ENCODE measurements around the gene ZNF423.

ZNF423 gene

DNA sequence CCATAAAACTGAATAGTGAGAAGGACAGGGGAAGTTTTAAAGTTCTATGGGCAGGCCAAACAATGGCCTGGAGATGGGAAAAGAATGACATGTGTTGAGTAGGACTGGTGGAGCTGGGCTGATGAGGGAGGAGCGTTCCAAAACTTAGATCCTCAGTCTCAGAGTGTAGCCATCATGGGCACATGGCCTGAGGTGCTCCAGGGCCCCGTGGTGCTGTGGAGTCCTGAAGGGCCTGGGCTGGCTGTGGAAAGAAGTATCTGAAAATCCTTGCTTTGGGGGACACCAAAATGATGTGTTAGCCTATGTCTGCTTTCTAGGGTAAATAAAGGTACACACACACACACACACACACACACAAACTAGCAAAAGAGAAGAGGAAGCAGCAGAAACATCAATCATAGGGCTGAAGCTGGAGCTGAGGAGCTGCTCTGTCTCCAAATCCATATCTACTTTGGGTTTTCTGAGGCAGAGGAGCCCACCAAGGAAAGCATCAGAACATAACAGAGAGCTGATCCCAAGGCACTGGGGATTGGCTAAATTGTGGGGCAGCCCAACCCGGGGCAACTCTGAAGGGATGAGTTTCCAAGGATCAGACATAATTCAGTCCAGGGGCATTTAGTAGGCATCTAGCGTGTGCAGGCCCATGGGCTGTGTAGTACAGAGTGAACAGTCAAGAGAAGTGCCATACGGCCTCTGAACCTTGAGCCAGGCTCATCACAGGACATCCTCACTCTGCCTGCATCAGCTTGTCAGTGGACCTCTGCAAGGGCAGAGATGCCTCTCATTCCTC is 397.1 kb downstream of the ZNF423 start:
- no peak for ATAC-seq
- Mint-ChIP-seq H3K9me3 (no peaks in the 10 kb centered on the region), H3K27me3 (peaks cover 10% of the 10 kb centered on the region), H3K4me3 (no peak overlapping the region), H3K36me3 (no peaks in the 10 kb centered on the region), H3K4me1 (peaks cover 10% of the 10 kb centered on the region), H3K27ac (no peak overlapping the region)

DNA sequence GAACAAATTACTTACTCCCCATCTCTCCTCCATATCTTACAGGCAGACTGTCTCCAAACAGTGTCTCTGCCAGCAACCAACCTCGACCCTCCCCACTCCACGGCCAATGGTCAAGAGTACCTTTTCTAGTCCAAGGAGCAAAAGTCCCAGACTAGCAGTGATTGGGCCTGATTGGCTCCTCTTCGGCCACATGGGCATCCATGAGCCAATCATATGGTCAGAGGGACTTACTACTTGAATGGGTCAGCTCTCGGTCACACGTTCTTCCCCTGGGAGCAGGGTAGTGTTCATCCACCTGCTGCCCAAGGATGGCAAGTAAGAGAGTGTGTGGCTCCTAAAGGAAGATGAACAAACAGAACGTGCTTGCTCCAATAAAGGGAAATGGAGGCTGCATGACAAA is 397.7 kb downstream of the ZNF423 start:
- Mint-ChIP-seq H3K4me3 (no peak overlapping the region), H3K36me3 (no peaks in the 10 kb centered on the region), H3K27me3 (peaks cover 16% of the 10 kb centered on the region), H3K9me3 (no peaks in the 10 kb centered on the region), H3K27ac (no peak overlapping the region), H3K4me1 (peaks cover 4% of the 10 kb centered on the region)
- ATAC-seq = no peak

DNA sequence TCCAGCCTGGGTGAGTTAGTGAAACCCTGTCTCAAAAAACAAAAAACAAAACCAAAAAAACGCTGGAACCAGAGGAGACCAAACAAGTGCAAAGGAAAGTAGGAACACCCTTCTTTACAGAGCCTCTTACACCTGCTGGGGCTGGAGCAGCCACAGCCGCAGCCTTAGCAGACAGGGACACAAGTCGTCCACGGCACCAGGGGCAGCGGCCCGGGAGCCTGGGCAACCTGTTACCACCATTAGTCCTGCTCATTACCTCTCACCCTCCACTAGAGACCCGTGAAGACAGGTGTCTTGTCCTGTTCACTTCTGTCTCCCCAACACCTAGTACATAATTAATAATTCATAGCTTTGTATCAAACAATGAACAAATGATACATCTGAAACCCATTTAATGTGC is 398.7 kb downstream of the ZNF423 start:
- H3K4me1 Mint-ChIP-seq = no peaks in the 10 kb centered on the region

DNA sequence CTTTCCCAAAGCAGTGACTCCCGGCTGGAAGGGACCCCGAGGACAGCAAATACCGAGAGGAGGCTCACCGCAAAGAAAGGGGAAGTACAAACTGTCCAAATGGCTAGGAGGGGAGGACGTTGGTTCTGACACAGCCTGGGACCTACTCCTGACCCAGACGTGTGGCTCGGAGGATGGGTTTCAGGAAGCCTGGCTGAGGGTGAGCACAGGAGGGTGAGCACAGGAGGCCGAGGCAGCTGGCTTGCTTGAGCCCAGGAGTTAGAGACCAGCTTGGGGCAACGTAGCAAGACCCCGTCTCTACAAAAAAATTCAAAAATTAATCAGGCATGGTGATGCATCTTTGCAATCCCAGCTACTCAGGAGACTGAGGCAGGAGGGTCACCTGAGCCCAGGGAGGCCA is 399.1 kb downstream of the ZNF423 start:
- H3K4me1 Mint-ChIP-seq = no peaks in the 10 kb centered on the region
- no peaks in the 10 kb centered on the region for H3K36me3 Mint-ChIP-seq
- H3K27ac Mint-ChIP-seq = no peak overlapping the region

More for the DNA sequence above, 398.7 kb downstream of the ZNF423 start:
- Mint-ChIP-seq H3K9me3 (no peaks in the 10 kb centered on the region), H3K4me3 (no peak overlapping the region), H3K27ac (no peak overlapping the region), H3K36me3 (no peaks in the 10 kb centered on the region), H3K27me3 (peaks cover 26% of the 10 kb centered on the region)
- ATAC-seq = no peak

DNA sequence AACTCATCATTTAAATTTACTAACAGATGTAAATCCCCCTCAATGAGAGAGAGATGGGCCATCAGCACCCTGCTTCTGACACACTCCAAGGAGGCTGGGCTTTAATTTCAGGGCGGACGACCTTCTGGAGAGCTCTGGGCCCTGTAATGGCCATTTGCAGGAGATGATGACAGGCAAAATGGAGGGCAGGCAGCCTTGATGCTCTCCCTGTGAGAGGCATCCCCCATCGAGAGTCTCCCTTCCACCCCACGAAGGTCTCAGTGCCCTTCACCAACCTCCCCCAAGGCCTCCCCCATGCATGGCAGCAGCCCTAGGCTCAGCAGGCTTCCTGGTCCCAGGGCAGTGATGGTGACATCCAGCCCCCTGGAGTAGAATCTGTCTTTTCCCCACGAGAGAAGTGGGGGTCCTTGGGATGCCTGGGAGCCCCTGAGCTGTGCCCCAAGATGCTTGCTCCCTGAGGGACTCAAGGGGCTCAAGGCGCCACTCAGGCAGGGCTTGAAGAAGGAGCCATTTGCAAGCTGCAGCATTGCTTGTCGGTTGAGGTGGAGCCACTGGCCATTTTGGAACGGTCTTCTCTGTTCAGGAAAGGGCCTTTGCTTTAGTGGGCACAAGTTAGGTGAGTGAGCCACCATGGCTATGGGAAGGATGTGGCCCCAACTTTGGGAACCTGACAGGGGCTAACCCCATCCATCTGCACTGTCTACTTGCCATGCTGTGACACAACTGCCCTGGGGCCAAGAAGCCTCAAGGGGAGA is 399.7 kb downstream of the ZNF423 start:
- H3K4me1 Mint-ChIP-seq = no peaks in the 10 kb centered on the region
- ATAC-seq = no peak
- no peak overlapping the region for H3K27ac Mint-ChIP-seq
- H3K9me3 Mint-ChIP-seq = no peaks in the 10 kb centered on the region
- H3K27me3 Mint-ChIP-seq = peaks cover 35% of the 10 kb centered on the region
- H3K36me3 Mint-ChIP-seq = no peaks in the 10 kb centered on the region
- H3K4me3 Mint-ChIP-seq = no peak overlapping the region

More for the DNA sequence above, 399.1 kb downstream of the ZNF423 start:
- H3K4me3 Mint-ChIP-seq = no peak overlapping the region
- H3K27me3 Mint-ChIP-seq = peaks cover 29% of the 10 kb centered on the region
- no peaks in the 10 kb centered on the region for H3K9me3 Mint-ChIP-seq
- ATAC-seq = no peak

DNA sequence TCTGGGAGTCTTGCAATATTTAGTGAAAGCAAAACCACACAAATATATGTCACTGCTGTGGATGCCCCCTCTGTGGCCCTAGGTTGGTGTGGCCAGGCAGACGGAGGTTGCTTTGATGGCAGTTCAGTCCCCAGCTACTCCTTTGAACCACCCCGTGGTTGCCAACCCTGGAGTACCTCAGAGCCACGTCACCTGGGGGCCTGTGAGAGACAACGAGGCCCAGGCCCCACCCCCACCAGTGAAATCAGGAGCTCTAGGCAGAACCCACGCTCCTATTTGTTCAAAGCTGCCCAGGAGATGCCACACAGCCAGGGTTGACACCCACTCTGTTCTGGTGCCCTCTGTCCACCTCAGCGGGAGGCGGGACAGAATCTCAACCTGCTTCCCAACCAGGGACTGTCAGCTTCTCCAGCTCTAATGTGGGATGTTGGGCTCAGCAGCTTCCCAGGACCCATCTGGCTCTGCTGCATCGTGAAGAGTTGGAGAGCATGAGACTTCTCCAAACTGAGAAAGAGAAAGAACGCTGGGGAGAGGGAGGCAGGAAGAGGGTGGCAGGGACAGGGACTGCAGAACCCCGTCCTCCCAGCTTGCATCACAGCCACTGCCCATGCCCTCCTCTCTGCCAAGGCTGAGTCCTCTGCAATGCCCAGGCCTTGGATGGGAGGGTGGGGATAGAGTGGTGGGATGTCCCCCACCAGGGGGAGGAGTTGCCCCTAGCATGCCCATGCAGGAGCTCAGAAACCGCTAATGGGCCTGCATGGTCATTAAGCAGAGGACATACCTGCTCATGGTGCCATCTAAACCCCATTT is 400.5 kb downstream of the ZNF423 start:
- Mint-ChIP-seq H3K36me3 (no peaks in the 10 kb centered on the region), H3K27me3 (peaks cover 35% of the 10 kb centered on the region), H3K4me1 (no peaks in the 10 kb centered on the region), H3K9me3 (no peaks in the 10 kb centered on the region), H3K27ac (no peak overlapping the region), H3K4me3 (no peak overlapping the region)
- no peak for ATAC-seq

DNA sequence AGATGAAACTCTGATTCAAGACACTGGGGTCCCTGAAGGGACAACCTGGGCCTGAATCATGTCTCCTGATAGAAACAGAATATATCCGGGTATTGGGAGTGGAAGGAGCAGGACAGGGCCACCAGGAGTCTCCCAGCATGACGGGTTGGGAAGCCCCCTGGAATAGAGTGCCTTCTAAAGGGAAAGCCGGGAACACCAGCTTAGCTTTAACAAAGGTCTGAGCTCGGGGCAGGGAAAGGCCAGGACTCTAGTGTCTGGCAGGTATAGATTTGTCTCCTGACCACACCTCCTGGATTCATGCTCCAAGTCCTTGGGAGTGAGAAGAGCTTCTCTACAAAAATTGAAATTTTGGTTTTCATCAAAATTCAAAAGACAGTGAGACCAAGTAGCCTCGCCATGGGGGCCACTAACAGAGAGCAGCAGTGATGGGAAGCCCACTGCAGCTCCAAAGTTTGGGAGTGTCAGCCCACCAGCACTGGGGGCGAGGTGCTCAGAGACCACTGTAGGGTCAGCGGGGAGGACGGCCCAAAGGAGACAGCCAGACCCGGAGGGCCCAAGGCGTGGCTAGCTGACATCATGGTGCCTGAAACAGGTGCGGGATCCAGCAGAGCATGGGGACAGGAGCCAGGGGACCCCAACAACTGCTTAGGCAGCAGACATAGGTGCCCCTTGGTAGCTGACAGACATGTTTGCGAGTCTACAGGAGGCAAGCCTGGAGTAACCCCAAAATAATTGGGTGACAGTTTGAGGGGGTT is 401.3 kb downstream of the ZNF423 start:
- Mint-ChIP-seq H3K27me3 (peaks cover 35% of the 10 kb centered on the region), H3K4me3 (no peak overlapping the region), H3K9me3 (no peaks in the 10 kb centered on the region)

DNA sequence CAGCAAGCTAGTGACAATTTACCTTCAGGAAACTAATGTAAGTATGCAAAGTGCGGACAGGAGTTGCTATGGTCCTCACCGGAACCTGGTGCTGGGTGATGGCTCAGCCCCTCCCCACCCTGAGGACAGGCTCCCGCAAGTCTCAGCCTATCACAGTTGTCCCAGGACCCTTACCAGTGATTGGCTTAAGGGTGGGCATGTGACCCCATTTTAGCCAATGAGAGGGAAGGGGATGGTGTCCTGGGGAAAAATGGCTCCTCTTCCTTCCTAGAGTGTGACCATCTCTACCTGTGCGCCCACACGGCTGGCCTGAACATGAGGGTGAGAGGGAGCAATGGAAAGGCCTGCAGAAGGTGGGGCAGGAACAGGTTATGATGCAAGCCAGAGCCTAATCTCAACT is 401.9 kb downstream of the ZNF423 start:
- H3K27me3 Mint-ChIP-seq = peaks cover 35% of the 10 kb centered on the region
- H3K9me3 Mint-ChIP-seq = no peaks in the 10 kb centered on the region

More for the DNA sequence above, 401.3 kb downstream of the ZNF423 start:
- Mint-ChIP-seq H3K27ac (no peak overlapping the region), H3K4me1 (no peaks in the 10 kb centered on the region), H3K36me3 (no peaks in the 10 kb centered on the region)
- no peak for ATAC-seq

DNA sequence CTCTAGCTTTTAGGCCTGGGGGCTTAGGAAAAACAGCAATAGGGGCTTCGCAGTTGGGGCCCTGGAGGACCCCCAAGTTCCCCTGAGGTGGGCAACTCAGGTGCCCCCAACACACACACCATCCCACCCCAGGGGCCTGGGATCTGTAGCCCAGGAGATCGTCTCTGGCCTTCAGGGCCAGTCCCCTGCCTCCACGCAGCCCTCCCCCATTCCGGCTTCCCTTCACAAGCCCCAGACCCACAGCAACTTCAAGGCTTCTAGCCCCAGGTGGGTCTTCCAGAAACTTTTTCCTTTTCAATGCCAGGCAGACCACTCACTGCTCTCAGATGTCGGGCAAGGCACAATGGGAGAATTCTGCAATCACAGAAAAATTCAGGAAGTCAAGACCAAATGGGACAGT is 402.9 kb downstream of the ZNF423 start:
- Mint-ChIP-seq H3K27me3 (peaks cover 35% of the 10 kb centered on the region), H3K4me3 (no peak overlapping the region), H3K4me1 (no peaks in the 10 kb centered on the region), H3K27ac (no peak overlapping the region), H3K9me3 (no peaks in the 10 kb centered on the region), H3K36me3 (no peaks in the 10 kb centered on the region)
- ATAC-seq = no peak

More for the DNA sequence above, 401.9 kb downstream of the ZNF423 start:
- Mint-ChIP-seq H3K36me3 (no peaks in the 10 kb centered on the region), H3K27ac (no peak overlapping the region), H3K4me3 (no peak overlapping the region), H3K4me1 (no peaks in the 10 kb centered on the region)
- no peak for ATAC-seq

DNA sequence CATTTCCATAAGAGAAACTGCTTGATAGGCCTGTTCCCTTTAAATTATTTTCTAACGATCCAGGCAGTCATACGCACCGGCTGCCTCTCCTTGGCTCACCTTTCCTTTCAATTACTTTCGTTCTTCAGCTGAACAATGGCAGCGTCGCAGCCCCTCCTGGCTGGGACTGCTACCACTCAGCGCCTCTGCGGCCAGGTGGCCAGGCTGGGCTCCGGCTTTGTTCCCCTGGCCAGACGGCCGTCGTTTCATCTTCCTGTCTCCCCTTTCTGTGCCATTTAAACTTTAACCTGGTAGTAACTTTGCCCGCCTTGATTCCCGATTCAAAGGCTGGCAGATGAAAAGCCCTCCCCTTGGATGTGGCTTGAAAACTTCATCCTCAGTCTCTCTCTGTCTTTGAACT is 403.3 kb downstream of the ZNF423 start:
- Mint-ChIP-seq H3K36me3 (no peaks in the 10 kb centered on the region), H3K4me1 (no peaks in the 10 kb centered on the region), H3K27me3 (peaks cover 35% of the 10 kb centered on the region), H3K9me3 (no peaks in the 10 kb centered on the region), H3K4me3 (no peak overlapping the region), H3K27ac (no peak overlapping the region)
- no peak for ATAC-seq

DNA sequence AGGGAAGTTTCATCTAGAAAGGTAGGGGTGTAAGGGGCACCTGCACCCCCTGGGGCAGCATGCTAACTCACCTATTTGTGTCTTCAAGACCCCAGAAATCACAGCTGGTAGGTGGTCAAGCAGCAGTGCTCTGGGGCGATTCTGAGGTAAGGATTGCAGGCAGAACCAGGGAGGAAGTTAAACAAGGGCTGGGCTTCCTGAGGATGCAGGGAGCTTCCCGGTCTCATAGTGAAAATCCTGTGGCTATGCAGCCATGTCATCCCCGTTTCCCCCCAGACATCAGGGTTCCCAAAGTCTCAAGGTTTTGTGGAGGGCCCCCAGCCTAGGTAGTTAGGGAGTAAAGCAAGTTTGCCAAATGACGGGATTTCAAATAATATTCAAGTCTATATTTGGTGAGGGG is 403.8 kb downstream of the ZNF423 start:
- H3K27ac Mint-ChIP-seq = no peak overlapping the region
- no peaks in the 10 kb centered on the region for H3K4me1 Mint-ChIP-seq
- no peaks in the 10 kb centered on the region for H3K9me3 Mint-ChIP-seq
- no peak overlapping the region for H3K4me3 Mint-ChIP-seq
- H3K27me3 Mint-ChIP-seq = peaks cover 35% of the 10 kb centered on the region
- ATAC-seq = no peak
- H3K36me3 Mint-ChIP-seq = no peaks in the 10 kb centered on the region

DNA sequence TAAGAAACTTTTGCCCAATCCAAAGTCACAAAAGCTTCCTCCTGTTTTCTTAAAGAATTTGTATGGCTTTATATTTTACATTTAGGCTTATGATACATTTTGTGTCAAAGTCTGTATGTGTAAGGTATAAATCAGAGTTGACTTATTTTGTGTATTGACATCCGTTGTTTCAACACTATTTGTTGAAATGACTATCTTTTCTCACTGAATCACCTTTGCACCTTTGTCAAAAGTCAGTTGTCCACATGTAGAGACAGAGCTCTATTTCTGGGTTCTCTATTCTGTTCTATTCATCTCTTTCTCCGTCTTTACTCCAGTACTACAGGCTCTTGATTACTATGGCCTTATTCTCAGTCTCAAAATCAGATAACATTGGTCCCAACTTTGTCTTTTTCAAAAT is 409.1 kb downstream of the ZNF423 start:
- Mint-ChIP-seq H3K27me3 (peaks cover 7% of the 10 kb centered on the region), H3K9me3 (no peaks in the 10 kb centered on the region), H3K27ac (no peak overlapping the region), H3K4me1 (peaks cover 6% of the 10 kb centered on the region), H3K4me3 (no peak overlapping the region), H3K36me3 (no peaks in the 10 kb centered on the region)
- no peak for ATAC-seq

DNA sequence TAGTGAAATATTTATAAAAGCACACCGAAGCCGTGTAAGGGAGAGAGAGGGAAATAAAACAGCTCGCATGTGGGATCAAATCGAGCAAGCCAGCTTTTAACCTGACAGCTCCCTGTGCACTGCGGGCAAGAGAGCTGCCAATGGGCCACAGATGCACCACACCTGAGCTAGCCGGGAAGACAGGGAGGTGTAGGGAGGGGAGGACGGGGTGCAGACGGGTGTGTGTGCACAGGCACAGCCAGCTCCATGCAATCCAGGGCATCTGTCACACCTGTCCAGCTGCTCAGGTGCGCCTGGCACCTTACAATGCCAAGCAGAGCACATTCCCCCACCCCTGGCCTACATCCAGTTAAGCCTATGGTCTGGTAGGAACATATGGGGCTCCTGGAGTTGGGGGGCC is 412.3 kb downstream of the ZNF423 start:
- H3K4me3 Mint-ChIP-seq = no peak overlapping the region
- H3K27ac Mint-ChIP-seq = no peak overlapping the region
- peaks cover 14% of the 10 kb centered on the region for H3K4me1 Mint-ChIP-seq
- no peaks in the 10 kb centered on the region for H3K36me3 Mint-ChIP-seq
- H3K27me3 Mint-ChIP-seq = no peaks in the 10 kb centered on the region
- ATAC-seq = no peak
- no peaks in the 10 kb centered on the region for H3K9me3 Mint-ChIP-seq

DNA sequence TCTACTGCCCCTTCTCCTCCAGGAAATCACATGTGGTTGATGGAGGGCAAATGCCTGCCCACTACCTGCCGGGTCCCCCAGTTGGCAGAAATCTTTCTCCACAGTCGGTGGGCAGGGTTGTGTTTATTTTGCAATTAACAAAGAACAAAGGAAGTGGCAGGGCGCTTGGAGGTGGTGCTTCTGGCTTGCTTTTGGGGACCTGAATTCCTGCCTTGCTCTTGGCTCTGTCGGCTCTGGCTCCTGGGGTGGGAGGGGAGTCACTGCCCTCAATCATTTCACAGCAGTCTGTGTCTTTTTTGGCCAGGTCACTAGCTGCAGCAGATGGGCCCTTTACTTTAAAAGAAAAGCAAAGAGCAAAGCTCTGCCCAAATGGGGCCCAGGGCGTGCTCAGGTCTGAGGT is 413.1 kb downstream of the ZNF423 start:
- ATAC-seq = no peak
- Mint-ChIP-seq H3K9me3 (no peaks in the 10 kb centered on the region), H3K36me3 (no peaks in the 10 kb centered on the region), H3K27ac (no peak overlapping the region), H3K27me3 (peaks cover 2% of the 10 kb centered on the region), H3K4me1 (peaks cover 14% of the 10 kb centered on the region), H3K4me3 (no peak overlapping the region)

DNA sequence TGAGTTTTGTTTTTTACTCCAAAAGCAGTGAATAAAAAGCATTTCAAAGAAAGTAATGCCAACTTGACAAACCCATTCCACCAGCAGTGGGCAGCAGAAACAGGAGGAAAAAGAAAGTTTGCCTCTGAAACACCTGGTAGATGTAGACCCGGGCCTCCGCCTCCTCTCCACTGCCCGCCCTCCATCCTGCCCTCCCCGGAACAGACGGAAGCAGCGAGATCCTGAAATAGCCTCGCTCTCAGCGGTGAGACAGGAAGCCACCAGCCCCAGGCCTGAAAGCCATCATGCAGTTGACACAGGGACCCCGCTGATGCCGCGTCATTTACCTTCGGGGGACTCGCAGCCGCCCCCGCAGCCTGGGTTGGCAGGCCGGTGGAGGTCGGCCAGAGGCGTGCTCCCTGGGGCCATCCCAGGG is 414.5 kb downstream of the ZNF423 start:
- no peaks in the 10 kb centered on the region for H3K36me3 Mint-ChIP-seq
- ATAC-seq = peak; percentile 76
- H3K27me3 Mint-ChIP-seq = peaks cover 16% of the 10 kb centered on the region
- H3K27ac Mint-ChIP-seq = peak overlapping the region; percentile 25
- peak overlapping the region; percentile 55 for H3K4me3 Mint-ChIP-seq
- no peaks in the 10 kb centered on the region for H3K9me3 Mint-ChIP-seq
- H3K4me1 Mint-ChIP-seq = peaks cover 14% of the 10 kb centered on the region
